ENCODE measurements around the gene NRCAM.

DNA sequence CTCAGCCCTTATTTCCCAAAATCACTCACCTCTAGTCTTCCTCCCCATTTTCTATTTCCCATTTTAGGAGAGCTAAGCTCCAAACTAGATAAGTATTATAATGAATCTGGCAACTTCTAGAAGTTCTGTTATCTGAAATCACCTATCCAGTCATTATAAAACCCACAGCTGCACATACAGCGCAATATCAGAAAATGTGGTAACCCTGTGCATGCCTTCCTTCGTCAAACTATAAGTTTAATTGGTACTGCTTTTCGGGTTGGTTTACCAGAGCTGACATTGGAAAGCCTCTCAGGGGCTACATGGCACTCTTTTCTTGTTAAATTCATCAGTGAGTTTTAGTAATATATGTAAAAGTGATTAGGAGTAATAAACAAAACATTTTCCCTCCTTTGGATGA lies 327.7 kb downstream of the NRCAM start:
- TF ChIP-seq, protein P1, sequence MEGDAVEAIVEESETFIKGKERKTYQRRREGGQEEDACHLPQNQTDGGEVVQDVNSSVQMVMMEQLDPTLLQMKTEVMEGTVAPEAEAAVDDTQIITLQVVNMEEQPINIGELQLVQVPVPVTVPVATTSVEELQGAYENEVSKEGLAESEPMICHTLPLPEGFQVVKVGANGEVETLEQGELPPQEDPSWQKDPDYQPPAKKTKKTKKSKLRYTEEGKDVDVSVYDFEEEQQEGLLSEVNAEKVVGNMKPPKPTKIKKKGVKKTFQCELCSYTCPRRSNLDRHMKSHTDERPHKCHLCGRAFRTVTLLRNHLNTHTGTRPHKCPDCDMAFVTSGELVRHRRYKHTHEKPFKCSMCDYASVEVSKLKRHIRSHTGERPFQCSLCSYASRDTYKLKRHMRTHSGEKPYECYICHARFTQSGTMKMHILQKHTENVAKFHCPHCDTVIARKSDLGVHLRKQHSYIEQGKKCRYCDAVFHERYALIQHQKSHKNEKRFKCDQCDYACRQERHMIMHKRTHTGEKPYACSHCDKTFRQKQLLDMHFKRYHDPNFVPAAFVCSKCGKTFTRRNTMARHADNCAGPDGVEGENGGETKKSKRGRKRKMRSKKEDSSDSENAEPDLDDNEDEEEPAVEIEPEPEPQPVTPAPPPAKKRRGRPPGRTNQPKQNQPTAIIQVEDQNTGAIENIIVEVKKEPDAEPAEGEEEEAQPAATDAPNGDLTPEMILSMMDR (IDR thresholded peaks at IDR 0.05) = no peak
- TF ChIP-seq POLR2AphosphoS5 (IDR thresholded peaks at IDR 0.05) (no peak), POLR2A (IDR thresholded peaks at IDR 0.05) (no peak)
